Spleen (tissue), 7 donors: ENCODE data around the gene PTMA.

ENCODE experiments used
- CTCF ChIP-seq, 11 experiments: fragments of 200-600 bp in 7 of 11; fragments of 450-650 bp in 4 of 11; sonication (generic) in 4 of 11; IDR thresholded peaks in 8 of 11; conservative IDR thresholded peaks in 3 of 11; 1 replicate in 7 of 11; 2 replicates in 4 of 11; pipeline versions ENCODE4 v1.4.0 to v1.8.0; 2016 to 2021; ENCODE audit warnings: antibody characterized with exemption in 11 of 11, inconsistent platforms in 4 of 11, mild to moderate bottlenecking in 1 of 11
- POLR2A ChIP-seq, 3 donors: fragments of 450-650 bp; IDR thresholded peaks; one replicate each; pipeline ENCODE4 v1.5.1; 2017; ENCODE audit warnings: antibody characterized with exemption in 3 of 3, mild to moderate bottlenecking in 1 of 3
- POLR2AphosphoS5 ChIP-seq, 3 donors: sonication (generic); formaldehyde crosslinking; IDR thresholded peaks; one replicate each; pipeline ENCODE4 v1.5.1; 2017; ENCODE audit warnings: antibody characterized with exemption in 3 of 3
- donor health status: DM: no; HTN: no; CAD: no; lungs with moderate emphysema.
- donor health status: DM: no; HTN: no; CAD: no.
- donor health status: DM: no; HTN: no; CAD: no.

GRCh38 chr2:231718799-231719198 is 10.5 kb downstream of the PTMA start:
- TF ChIP-seq CTCF (IDR thresholded peaks at IDR 0.05 in 8 of 11, conservative IDR thresholded peaks at IDR 0.05 in 3 of 11) (no peak), POLR2A (IDR thresholded peaks at IDR 0.05) (no peak), POLR2AphosphoS5 (IDR thresholded peaks at IDR 0.05) (no peak)
